ENCODE results near the gene RTEL1.

DNA sequence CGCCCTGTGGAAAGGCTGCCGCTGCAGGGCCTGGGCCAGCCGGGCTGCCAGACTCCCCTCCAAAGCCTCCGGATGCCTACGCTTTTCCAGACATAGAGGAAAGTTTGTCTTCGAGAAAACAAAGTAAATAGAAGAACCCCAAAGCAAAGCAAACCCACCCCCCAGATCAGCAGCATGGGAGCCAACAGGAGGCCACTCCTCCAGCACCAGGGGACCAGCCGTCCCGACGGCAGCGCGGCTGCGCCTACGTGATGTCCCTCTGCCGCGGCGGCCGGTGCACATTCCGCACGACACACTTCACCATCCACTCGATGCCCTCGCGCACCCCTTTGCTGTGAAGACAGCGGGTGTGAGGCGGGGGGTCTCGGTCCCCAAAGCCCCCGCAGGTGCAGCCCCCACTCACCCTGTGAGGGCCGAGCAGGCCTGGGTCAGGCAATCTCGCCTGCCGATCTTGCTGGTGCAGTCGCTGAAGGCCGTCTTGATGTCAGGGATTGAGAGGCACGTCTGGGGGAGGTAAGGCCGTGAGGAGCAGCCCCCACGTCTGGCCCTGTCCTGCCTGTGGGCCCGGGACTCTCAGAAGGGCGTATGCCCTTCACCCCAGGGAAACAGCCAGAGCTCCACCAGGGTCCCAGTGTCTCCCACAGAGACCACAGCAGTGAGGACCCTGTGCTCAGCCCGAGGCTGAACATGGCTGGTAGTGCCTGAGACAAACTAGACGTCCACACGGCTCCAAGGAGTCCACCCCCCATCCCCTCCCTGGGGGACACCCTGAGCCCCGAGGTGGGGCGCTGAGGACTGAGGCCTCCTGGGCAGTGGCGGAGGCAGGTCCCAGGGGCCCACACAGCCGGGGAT is 42.3 kb downstream of the RTEL1 start:
- TF ChIP-seq, protein P1, sequence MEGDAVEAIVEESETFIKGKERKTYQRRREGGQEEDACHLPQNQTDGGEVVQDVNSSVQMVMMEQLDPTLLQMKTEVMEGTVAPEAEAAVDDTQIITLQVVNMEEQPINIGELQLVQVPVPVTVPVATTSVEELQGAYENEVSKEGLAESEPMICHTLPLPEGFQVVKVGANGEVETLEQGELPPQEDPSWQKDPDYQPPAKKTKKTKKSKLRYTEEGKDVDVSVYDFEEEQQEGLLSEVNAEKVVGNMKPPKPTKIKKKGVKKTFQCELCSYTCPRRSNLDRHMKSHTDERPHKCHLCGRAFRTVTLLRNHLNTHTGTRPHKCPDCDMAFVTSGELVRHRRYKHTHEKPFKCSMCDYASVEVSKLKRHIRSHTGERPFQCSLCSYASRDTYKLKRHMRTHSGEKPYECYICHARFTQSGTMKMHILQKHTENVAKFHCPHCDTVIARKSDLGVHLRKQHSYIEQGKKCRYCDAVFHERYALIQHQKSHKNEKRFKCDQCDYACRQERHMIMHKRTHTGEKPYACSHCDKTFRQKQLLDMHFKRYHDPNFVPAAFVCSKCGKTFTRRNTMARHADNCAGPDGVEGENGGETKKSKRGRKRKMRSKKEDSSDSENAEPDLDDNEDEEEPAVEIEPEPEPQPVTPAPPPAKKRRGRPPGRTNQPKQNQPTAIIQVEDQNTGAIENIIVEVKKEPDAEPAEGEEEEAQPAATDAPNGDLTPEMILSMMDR (conservative IDR thresholded peaks at IDR 0.05; ENCODE audit: low read depth, low read length): no peak
- TF ChIP-seq EZH2 (IDR thresholded peaks at IDR 0.05; ENCODE audit: low read length, unreplicated experiment): no peak
